Right lung (tissue), 10 donors: ENCODE data around the gene WDR72. TPM values are rescaled to one million over a fixed set of nuclear protein-coding genes. Genes with fewer than 3 reads are reported as not detected.
"Not testable (repeated sequence)": the region's sequence is repeated elsewhere in the genome, so short reads cannot be mapped to it uniquely, and the experiment has no call there.

Experiments
- DNase-seq, 2 donors: peaks; one replicate each; pipeline ENCODE4 v3.0.0-alpha.2; 2013
- long read RNA-seq, 8 donors: transcript quantifications; one replicate each; lab custom pipeline, GENCODE V29; 2026
- polyA plus RNA-seq, 5 donors: library from polyadenylated mRNA; unstranded; fragments of 120-200 nt; gene quantifications; one replicate each; pipeline versions ENCODE4 v1.2.1 to v1.2.3, GENCODE V29; 2013; ENCODE audit warnings: inconsistent platforms in 1 of 5, low replicate concordance in 1 of 5; ENCODE audit not compliant: insufficient read length in 5 of 5, insufficient read depth in 1 of 5

Gene WDR72
- 1 to 10 TPM; 2.5 to 5.3 (median 3.6) TPM for polyA plus RNA-seq
- long read RNA-seq, donor 1: 0 reads
- long read RNA-seq, donor 2: 0 reads
- long read RNA-seq, donor 3: 0 reads
- long read RNA-seq, donor 4, full-length matches to known transcripts: 2 of 2 reads
- long read RNA-seq, donor 4, partial matches to known transcripts: 0 of 2 reads
- long read RNA-seq, donor 4, other reads (novel, unspliced or antisense): 0 of 2 reads
- long read RNA-seq, donor 5: 0 reads
- long read RNA-seq, donor 6: 0 reads
- long read RNA-seq, donor 7: 0 reads
- long read RNA-seq, donor 8: 0 reads

- no peak for DNase-seq
Measured at GRCh38 chr15:53759411-53759931, at the start of gene WDR72. Gene WDR72, minus strand, starts transcription at chr15:53759663. Its CDS starts 26,514 bp downstream, at chr15:53733149.

DNA sequence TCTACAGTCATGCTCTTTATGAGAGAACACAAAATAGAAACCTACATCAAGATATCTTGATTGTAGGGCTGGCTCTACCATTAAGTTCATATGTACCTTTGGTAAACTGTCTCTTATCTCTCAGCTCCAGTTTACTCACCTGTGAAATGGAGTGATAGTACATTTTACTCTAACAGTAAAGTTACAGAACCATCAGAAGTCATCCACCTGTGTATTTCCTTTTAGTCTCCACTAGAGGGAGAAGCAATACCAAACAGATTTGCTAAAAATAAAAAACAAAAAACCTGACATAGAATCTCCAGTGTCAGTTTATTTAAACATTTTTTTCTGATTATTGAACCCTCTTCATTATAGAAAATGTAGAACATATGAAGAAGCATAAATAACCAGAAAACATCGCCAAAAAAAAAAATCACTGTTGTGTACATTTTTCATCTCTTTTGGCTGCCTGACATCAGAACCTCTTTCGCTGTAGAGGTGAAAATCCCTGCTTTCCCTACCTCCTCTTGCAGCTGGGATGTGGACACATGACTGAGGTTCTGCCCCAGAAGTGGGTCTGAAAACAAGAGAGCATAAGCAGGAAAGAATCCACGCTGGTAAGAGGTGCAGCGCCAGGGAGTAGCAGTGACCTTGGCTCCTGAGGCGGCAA lies 48.7 kb upstream of the WDR72 start:
- DNase-seq: no peak

DNA sequence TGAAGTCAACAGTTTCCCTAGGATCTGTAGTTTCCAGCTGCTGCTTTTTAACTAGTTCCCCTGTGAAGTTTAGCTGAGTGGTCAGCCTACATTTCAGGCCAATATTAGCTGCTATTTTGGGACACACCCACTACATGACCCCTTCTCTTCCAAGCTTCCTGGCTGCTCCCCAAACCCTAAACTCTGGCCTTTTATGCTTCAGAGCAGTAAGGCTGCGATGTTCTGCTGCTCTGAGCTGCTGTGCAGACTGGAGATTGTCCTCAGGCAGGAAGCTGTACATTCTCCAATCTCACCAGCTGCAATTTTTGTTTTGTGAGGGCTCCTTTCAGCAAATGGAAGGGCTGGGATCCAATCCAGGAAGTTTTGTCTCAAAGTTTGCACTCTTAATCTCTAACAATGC lies 48.0 kb upstream of the WDR72 start:
- peak; percentile 81 to 86 for DNase-seq

- no peak for DNase-seq
Measured at GRCh38 chr15:53802672-53803071, 43.2 kb upstream of the WDR72 start.

DNA sequence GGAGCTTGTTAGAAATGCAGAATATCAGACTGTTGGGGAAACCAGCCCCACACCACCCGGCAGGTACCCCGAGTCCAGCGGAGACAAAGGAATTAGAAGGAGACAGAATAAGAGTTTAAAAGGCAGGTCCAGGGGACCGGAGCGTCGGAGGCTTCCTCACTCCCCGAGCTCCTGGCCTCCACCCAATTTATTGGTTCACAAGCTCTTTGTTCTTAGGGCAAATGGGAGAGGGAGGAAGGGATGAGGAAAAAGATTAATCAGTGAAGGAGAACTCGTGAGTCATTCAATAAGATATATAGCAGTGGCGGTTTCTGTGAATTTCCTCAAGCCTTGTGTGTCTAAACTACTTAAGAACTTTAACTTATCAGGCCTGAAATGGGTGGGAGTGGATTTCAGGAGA lies 32.1 kb upstream of the WDR72 start:
- no peak for DNase-seq

DNA sequence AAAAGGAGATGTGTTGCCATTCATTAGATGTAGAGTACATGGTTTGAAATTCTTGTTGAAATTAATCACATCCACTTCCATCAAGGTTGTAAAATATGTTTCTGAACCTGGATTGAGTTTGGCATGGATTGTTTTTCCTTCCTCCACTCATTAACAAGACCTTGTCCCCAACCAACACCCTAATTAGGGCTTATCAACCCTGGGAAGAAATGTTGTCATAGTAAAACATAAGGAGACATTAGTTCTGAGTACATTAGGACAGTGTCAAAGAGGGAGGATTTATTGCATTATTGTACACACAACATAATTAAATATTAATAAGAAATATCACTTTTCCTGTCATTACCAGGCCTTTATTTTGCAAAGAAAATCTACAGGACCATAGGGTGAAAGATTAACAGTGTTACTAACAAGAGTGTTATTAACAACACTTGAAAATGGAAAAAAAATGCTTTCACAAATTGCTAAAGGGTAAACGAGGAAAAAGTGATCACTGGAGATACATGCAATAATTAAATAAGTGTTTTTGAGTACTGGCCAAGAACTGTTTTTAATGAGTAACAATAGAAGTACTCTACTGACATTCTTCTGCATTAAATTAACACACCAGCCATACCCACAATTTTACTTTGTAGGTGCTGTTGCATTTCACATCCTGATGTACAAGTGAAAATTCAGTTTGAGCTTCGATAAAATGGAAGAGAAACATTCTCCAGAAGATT lies 30.4 kb upstream of the WDR72 start:
- no peak for DNase-seq

- DNase-seq: no peak
Measured at GRCh38 chr15:53786401-53786800, 26.9 kb upstream of the WDR72 start.

DNA sequence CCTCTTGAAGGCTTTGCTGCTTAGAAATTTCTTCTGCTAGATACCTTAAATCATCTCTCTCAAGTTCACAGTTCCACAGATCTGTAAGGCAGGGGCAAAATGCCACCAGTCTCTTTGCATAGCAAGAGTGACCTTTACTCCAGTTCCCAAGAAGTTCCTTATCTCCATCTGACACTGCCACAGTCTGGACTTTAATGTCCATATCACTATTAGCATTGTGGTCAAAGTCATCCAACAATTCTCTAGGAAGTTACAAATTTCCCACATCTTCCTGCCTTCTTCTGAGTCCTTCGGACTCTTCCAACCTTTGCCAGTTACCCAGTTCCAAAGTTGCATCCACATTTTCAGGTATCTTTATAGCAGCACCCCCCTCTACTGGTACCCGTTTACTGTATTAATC lies 25.8 kb upstream of the WDR72 start:
- not testable (repeated sequence) for DNase-seq

- DNase-seq: no peak
Measured at GRCh38 chr15:53762916-53763315, 3.5 kb upstream of the WDR72 start.

DNA sequence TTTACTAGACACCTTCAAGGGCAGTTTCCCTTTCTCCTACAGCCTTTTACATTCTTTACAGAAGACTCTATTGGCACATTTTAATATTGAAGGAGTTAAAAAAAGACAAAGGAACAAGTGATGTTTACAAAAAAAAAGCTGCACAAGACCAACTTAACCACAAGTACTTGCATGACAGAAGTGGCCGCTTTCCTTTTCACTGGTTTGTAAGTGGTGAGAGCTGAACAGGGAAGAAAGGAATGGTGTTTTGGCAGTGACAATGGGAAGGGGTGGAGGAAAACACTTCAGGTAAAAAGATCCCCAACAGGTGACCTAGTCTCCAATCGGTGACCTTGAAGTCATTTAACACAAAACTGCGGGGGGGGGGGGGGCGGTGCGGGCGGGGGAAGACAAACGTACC lies 1.1 kb downstream of the WDR72 start:
- DNase-seq: no peak

- no peak for DNase-seq
Measured at GRCh38 chr15:53757906-53758305, 1.6 kb downstream of the WDR72 start.

DNA sequence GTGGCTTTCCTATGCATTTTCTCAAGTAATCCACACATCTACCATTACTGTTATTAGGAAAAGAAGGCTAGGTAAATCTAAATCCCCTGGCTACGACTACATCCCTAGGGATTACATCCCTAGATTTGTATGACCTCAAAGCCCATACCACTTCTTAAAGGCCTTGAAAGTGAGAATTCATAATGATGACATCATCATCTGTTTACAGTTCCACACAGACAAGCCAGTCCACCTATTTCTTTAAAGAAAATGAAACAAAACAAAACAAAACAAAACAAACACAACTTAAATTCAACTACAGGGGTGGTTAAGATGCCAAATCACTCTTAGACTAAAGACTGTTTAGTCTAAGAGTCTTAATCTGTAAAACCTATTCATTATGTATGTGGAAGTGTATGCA lies 5.7 kb downstream of the WDR72 start:
- no peak for DNase-seq

DNA sequence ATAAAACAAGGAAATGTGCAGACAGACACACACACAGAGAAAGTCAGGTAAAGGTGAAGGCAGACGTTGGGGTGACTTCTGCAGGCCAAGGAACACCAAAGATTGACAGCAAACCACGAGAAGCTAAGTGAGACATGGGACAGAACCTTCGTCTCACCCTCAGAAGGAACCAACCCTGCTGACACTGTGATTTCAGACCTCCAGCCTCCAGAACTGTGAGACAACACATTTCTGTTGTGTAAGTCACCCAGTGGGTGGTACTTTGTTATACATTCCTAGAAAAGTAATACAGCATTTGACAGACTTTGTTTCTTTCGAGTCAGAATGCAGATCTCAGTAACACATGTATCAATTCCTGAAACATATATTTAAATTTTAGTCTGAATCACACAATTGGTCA lies 7.1 kb downstream of the WDR72 start:
- DNase-seq: no peak

- no peak for DNase-seq
Measured at GRCh38 chr15:53747501-53748068, 11.9 kb downstream of the WDR72 start.

DNA sequence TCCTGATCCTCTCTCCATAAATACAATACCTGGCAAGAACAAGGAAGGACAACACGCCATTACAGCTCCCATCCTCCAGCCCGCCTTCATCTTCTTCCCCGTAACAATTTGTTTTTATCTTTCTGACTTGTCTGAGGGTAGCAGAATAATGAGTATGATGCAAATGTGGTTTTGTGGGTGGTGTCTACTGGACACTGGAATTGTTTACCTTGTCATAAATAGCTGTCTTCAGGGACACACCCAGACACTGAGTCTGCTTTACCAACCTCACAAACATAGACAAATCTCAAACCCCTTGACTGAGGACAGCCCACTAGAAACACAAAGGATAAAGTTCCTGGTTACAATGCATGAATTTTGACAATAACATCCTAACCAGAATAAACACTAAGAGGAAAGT lies 13.4 kb downstream of the WDR72 start:
- no peak for DNase-seq

GRCh38 chr15:53739651-53740050 lies 19.8 kb downstream of the WDR72 start:
- DNase-seq: no peak

DNA sequence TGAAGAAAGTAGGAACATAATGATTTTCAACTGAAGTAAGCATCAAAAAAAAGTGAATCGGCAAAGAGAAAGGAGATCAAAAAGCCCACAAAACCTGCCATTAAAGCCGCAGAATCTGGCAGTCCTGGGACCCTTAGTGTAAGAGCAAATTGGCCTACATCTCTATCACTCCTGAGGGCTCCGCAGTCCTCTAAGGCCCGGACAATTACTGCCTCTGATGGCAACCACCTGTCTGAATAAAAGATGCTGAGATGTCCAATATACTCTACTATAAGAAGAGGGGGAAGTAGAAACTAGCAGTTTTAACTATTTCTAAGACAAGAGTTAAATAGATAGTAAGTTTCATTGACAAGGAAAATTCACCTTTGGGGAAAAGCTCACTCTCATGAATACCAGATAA lies 20.3 kb downstream of the WDR72 start:
- no peak for DNase-seq

DNA sequence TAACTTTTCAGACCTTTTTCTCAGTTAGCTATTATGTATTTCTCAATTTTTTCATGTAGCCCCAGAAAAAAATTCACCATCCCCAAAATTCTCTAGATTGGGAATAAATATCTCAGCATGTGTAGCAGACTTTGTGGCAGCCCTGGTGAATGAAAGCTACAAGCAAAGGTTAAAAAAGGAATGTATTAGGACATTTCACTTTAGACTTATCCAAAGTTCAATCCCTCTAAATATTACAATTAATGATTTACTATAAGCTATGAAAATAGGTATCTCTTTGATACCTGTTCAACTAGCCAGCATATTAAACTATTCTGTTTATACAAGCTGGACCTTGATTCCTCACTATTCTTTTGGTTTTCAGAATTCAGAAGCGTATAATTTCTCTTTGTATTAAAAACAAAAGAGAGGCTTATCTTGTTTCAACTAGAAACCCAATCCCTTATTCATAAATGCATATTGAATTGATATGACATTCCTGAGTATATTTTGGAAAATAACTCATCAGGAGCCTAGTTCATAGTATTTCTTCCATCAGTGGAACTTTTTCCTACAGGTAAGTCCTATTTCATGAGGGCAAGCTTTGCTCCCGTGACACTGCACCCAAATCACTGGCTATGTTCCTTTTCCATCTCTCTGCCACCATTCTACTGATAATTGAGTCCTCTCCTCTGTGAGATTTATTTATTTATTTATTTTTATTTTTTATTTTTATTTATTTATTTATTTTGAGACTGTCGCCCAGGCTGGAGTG lies 38.0 kb downstream of the WDR72 start:
- no peak for DNase-seq

DNA sequence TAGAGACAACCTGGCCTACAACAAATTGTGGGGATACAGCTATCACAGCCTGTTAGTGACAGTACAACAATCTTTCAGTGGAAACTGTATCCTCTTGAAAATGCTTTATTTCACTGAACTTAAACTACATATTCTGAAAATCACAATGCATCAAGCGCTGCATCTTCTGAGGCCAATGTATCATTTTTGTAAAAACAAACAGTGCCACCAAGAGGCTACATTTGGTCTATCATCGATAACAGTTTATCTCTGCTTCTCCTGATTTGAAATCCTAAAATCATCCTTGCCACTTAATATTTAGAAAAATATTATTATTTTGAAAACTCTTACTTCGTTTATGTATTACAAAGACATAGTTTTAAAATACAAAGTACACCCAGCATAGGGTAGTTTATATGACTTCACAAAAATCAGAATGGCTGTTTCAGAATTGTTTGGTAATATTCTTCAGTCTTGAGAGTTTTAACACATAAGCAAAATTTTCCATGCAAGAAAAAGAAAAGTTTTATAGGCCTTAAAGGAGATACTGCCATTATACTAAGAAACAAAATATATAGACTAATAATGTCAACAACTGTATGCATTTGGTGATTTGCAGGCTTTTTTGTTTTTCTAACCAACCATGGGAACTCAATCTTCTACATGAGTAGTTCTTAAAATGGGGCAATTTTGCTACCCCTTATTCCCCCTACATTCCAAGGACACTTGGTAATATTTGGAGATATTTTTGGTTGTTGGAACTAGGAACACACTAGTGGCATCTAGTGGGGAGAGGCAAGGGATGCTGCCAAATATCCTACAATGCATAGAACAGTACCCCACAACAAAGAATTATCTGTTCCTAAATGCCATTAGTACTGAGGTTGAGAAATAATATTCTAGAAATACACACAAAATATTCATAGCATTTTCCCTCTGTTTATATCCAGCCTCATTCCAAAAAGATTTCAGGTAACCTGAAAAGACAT lies 42.3 kb downstream of the WDR72 start:
- no peak for DNase-seq

- no peak for DNase-seq
Measured at GRCh38 chr15:53713218-53713617, 46.2 kb downstream of the WDR72 start.
